Osteocyte (in vitro differentiated cells): ENCODE results near the gene MED9. TPM values are rescaled to one million over a fixed set of nuclear protein-coding genes. Genes with fewer than 3 reads are reported as not detected.

ENCODE experiments used
- DNase-seq: peaks from one replicate; pipeline ENCODE4 v3.0.0; 2021; ENCODE audit warnings: mixed read lengths; ENCODE audit not compliant: unreplicated experiment; ENCODE audit errors: extremely low spot score
- H3K27ac Mint-ChIP-seq: one replicate; pipeline ENCODE4 v1.8.0; 2021; ENCODE audit warnings: mild to moderate bottlenecking, mixed read lengths; ENCODE audit not compliant: unreplicated experiment
- H3K27me3 Mint-ChIP-seq: one replicate; pipeline ENCODE4 v1.8.0; 2021; ENCODE audit warnings: mixed read lengths; ENCODE audit not compliant: unreplicated experiment
- H3K36me3 Mint-ChIP-seq: one replicate; pipeline ENCODE4 v1.8.0; 2021; ENCODE audit warnings: mixed read lengths; ENCODE audit not compliant: unreplicated experiment
- H3K4me1 Mint-ChIP-seq: one replicate; pipeline ENCODE4 v1.8.0; 2021; ENCODE audit warnings: mixed read lengths; ENCODE audit not compliant: unreplicated experiment
- H3K4me3 Mint-ChIP-seq: one replicate; pipeline ENCODE4 v1.8.0; 2021; ENCODE audit warnings: mild to moderate bottlenecking, moderate library complexity, mixed read lengths; ENCODE audit not compliant: unreplicated experiment
- H3K9me3 Mint-ChIP-seq: one replicate; pipeline ENCODE4 v1.8.0; 2021; ENCODE audit warnings: mixed read lengths; ENCODE audit not compliant: unreplicated experiment
- CTCF ChIP-seq: fragments of 200-600 bp; sonication (generic); IDR thresholded peaks from 2 replicates; pipeline ENCODE4 v1.5.0; 2021; ENCODE audit warnings: antibody characterized with exemption, mild to moderate bottlenecking, moderate library complexity
- total RNA-seq: library from RNA; stranded (reverse); gene quantifications from 2 replicates; pipeline ENCODE4 v1.2.1, GENCODE V29; 2021

Gene MED9
- total RNA-seq, 1 donor from 2014 or later = 13.2 TPM

- H3K4me3 Mint-ChIP-seq = no peak overlapping the region
- no peak overlapping the region for H3K27ac Mint-ChIP-seq
- H3K36me3 Mint-ChIP-seq = no peaks in the 10 kb centered on the region
- TF ChIP-seq CTCF = no peak
- no peaks in the 10 kb centered on the region for H3K27me3 Mint-ChIP-seq
- no peak for DNase-seq
- no peaks in the 10 kb centered on the region for H3K9me3 Mint-ChIP-seq
- H3K4me1 Mint-ChIP-seq = peaks cover 5% of the 10 kb centered on the region
Observed at GRCh38 chr17:17506893-17507464, 30.2 kb downstream of the MED9 start.

GRCh38 chr17:17507465-17508011, 30.7 kb downstream of the MED9 start:
- no peak for DNase-seq
- H3K4me3 Mint-ChIP-seq = no peak overlapping the region
- H3K4me1 Mint-ChIP-seq = peaks cover 11% of the 10 kb centered on the region
- H3K36me3 Mint-ChIP-seq = no peaks in the 10 kb centered on the region
- no peaks in the 10 kb centered on the region for H3K27me3 Mint-ChIP-seq
- no peak overlapping the region for H3K27ac Mint-ChIP-seq
- no peak for TF ChIP-seq CTCF
- H3K9me3 Mint-ChIP-seq = no peaks in the 10 kb centered on the region

GRCh38 chr17:17508019-17508535, 31.3 kb downstream of the MED9 start:
- no peak overlapping the region for H3K27ac Mint-ChIP-seq
- H3K27me3 Mint-ChIP-seq = no peaks in the 10 kb centered on the region
- DNase-seq = no peak
- no peak for TF ChIP-seq CTCF
- peaks cover 14% of the 10 kb centered on the region for H3K4me1 Mint-ChIP-seq
- H3K36me3 Mint-ChIP-seq = no peaks in the 10 kb centered on the region
- H3K4me3 Mint-ChIP-seq = no peak overlapping the region
- no peaks in the 10 kb centered on the region for H3K9me3 Mint-ChIP-seq

- no peak overlapping the region for H3K4me3 Mint-ChIP-seq
- H3K27me3 Mint-ChIP-seq = no peaks in the 10 kb centered on the region
- no peak for TF ChIP-seq CTCF
- H3K9me3 Mint-ChIP-seq = no peaks in the 10 kb centered on the region
- H3K27ac Mint-ChIP-seq = no peak overlapping the region
- no peaks in the 10 kb centered on the region for H3K36me3 Mint-ChIP-seq
- DNase-seq = no peak
- peaks cover 14% of the 10 kb centered on the region for H3K4me1 Mint-ChIP-seq
Observed at GRCh38 chr17:17508646-17509591, 32.1 kb downstream of the MED9 start.
